ENCODE measurements around the gene TMEM164. TPM values are rescaled to one million over a fixed set of nuclear protein-coding genes. Genes with fewer than 3 reads are reported as not detected.

TMEM164 gene
- total RNA-seq, 2 donors from 2014 or later = 45.5 to 445 TPM

- WGBS = 99% methylated on average over 4 of the region's 4 CpGs
- Histone ChIP-seq H3K9me3 (no peaks in the 10 kb centered on the region), H3K4me3 (no peak overlapping the region), H3K36me3 (no peaks in the 10 kb centered on the region), H3K27ac (no peak overlapping the region), H3K4me1 (replicated peaks) (no peaks in the 10 kb centered on the region), H3K27me3 (replicated peaks; ENCODE audit: insufficient read depth) (no peaks in the 10 kb centered on the region)
- DNase-seq (ENCODE audit: low spot score) = no peak
- intact Hi-C loops (cut with DNase I) = no loop called here
- TF ChIP-seq POLR2AphosphoS5 (IDR thresholded peaks at IDR 0.05) (no peak), POLR2A (IDR thresholded peaks at IDR 0.05) (no peak), CTCF (IDR thresholded peaks at IDR 0.05) (no peak)
These were observed 52.7 kb downstream of the TMEM164 start for GRCh38 chrX:110055616-110056015.

GRCh38 chrX:110056419-110056818 lies 53.5 kb downstream of the TMEM164 start:
- Histone ChIP-seq H3K9me3 (no peaks in the 10 kb centered on the region), H3K27me3 (replicated peaks; ENCODE audit: insufficient read depth) (no peaks in the 10 kb centered on the region), H3K27ac (no peak overlapping the region), H3K4me3 (no peak overlapping the region), H3K4me1 (replicated peaks) (no peaks in the 10 kb centered on the region), H3K36me3 (no peaks in the 10 kb centered on the region)
- intact Hi-C loops (cut with DNase I) = no loop called here
- 77% methylated on average over 1 of the region's 1 CpG for WGBS
- no peak for DNase-seq (ENCODE audit: low spot score)
- TF ChIP-seq CTCF (IDR thresholded peaks at IDR 0.05) (no peak), POLR2A (IDR thresholded peaks at IDR 0.05) (no peak), POLR2AphosphoS5 (IDR thresholded peaks at IDR 0.05) (no peak)

- TF ChIP-seq POLR2A (IDR thresholded peaks at IDR 0.05) (no peak), POLR2AphosphoS5 (IDR thresholded peaks at IDR 0.05) (no peak), CTCF (IDR thresholded peaks at IDR 0.05) (no peak)
- H3K4me3 ChIP-seq = no peak overlapping the region
These were observed 56.5 kb downstream of the TMEM164 start for GRCh38 chrX:110059410-110059809.

GRCh38 chrX:110060317-110060716 lies 57.4 kb downstream of the TMEM164 start:
- intact Hi-C loops (cut with DNase I) = no loop called here

More at GRCh38 chrX:110059410-110059809, 56.5 kb downstream of the TMEM164 start:
- H3K9me3 ChIP-seq = no peaks in the 10 kb centered on the region
- no peaks in the 10 kb centered on the region for H3K27me3 ChIP-seq (replicated peaks; ENCODE audit: insufficient read depth)
- DNase-seq (ENCODE audit: low spot score) = no peak
- intact Hi-C loops (cut with DNase I) = no loop called here
- no peak overlapping the region for H3K27ac ChIP-seq
- H3K4me1 ChIP-seq (replicated peaks) = no peaks in the 10 kb centered on the region
- 93% methylated on average over 3 of the region's 3 CpGs for WGBS
- H3K36me3 ChIP-seq = no peaks in the 10 kb centered on the region

More at GRCh38 chrX:110060317-110060716, 57.4 kb downstream of the TMEM164 start:
- TF ChIP-seq POLR2AphosphoS5 (IDR thresholded peaks at IDR 0.05) = no peak
- no peak for TF ChIP-seq POLR2A (IDR thresholded peaks at IDR 0.05)
- TF ChIP-seq CTCF (IDR thresholded peaks at IDR 0.05) = no peak
- Histone ChIP-seq H3K36me3 (no peaks in the 10 kb centered on the region), H3K27me3 (replicated peaks; ENCODE audit: insufficient read depth) (no peaks in the 10 kb centered on the region), H3K9me3 (no peaks in the 10 kb centered on the region), H3K4me3 (no peak overlapping the region), H3K4me1 (replicated peaks) (no peaks in the 10 kb centered on the region), H3K27ac (no peak overlapping the region)
- DNase-seq (ENCODE audit: low spot score) = no peak
